Posterior vena cava (tissue), 2 donors: Measurements from ENCODE around the gene CIRBP. TPM values are rescaled to one million over a fixed set of nuclear protein-coding genes. Genes with fewer than 3 reads are reported as not detected.

Source experiments
- DNase-seq: peaks from one replicate; pipeline ENCODE4 v3.0.0-alpha.2; 2020; ENCODE audit warnings: low spot score
- intact Hi-C, 2 donors: fragments of 100-400 bp; cut with DNase I; formaldehyde crosslinking; loops; one replicate each; pipeline versions ENCODE4 v1.14.1 to v1.14.2; 2022 to 2023
- long read RNA-seq, 2 donors: library from polyadenylated mRNA; unstranded; transcript quantifications; one replicate each; pipeline ENCODE4 v2.0.0, GENCODE V29; 2020 to 2021
- total RNA-seq, 2 donors: library from RNA; stranded (reverse); fragmentation: NEBNext Ultra II Directional; extraction: Animal tissue kit (Norgen Biotek cat#: 25700); gene quantifications; one replicate each; pipeline ENCODE4 v1.2.1, GENCODE V29; 2021
- donor health status: DM: yes; HTN: yes; CAD: no.
- donor health status: DM: yes; HTN: yes; CAD: no.

Gene CIRBP
- total RNA-seq, result 100 to 1,000 TPM; 447 to 636 TPM
- long read RNA-seq, donor 1, transcript CIRBP-245 (2 exons, 1,044 nt), result minor isoform, 8 of 106 reads
- long read RNA-seq, donor 1, transcript CIRBP-246 (6 exons, 1,043 nt), result minor isoform, 6 of 106 reads
- long read RNA-seq, donor 1, transcript CIRBP-201 (7 exons, 1,328 nt), result major isoform, 51 of 106 reads
- long read RNA-seq, donor 1, partial matches to known transcripts, result 8 of 106 reads
- long read RNA-seq, donor 1, other reads (novel, unspliced or antisense), result 29 of 106 reads
- long read RNA-seq, donor 2, transcript CIRBP-201 (7 exons, 1,328 nt), result major isoform, 776 of 1,054 reads
- long read RNA-seq, donor 2, transcript CIRBP-246 (6 exons, 1,043 nt), result minor isoform, 30 of 1,054 reads
- long read RNA-seq, donor 2, transcript CIRBP-210 (8 exons, 938 nt), result minor isoform, 30 of 1,054 reads
- long read RNA-seq, donor 2, transcript CIRBP-204 (7 exons, 870 nt), result minor isoform, 22 of 1,054 reads
- long read RNA-seq, donor 2, partial matches to known transcripts, result 39 of 1,054 reads
- long read RNA-seq, donor 2, other reads (novel, unspliced or antisense), result 128 of 1,054 reads

GRCh38 chr19:1269065-1269477 lies at the start of gene CIRBP:
TSS of gene CIRBP (plus strand) at chr19:1269332. CDS start at chr19:1270934, 1,602 bp downstream.
- DNase-seq, result peak; percentile 100
- intact Hi-C loops, result no loop called here

- intact Hi-C loops, result loop anchor here in 1 of 2 donors (2.0 kb wide), 1 partner anchor 19 kb away; the partner anchor contains the start of gene CBARP
- no peak for DNase-seq
Observed at GRCh38 chr19:1219786-1220476, 49.2 kb upstream of the CIRBP start.

GRCh38 chr19:1220477-1220930 lies 48.6 kb upstream of the CIRBP start:
- intact Hi-C loops, result loop anchor here in 1 of 2 donors (2.0 kb wide), 1 partner anchor 18 kb away; the partner anchor contains the start of gene CBARP
- no peak for DNase-seq

GRCh38 chr19:1220976-1221903 lies 47.9 kb upstream of the CIRBP start:
- intact Hi-C loops, result loop anchor here in 1 of 2 donors (2.0 kb wide), 1 partner anchor 18 kb away; the partner anchor contains the start of gene CBARP

GRCh38 chr19:1221904-1222255 lies 47.3 kb upstream of the CIRBP start:
- intact Hi-C loops, result loop anchor here in 1 of 2 donors (2.0 kb wide), 1 partner anchor 17 kb away; the partner anchor contains the start of gene CBARP

More at GRCh38 chr19:1220976-1221903, 47.9 kb upstream of the CIRBP start:
- peak; percentile 91 for DNase-seq

GRCh38 chr19:1222394-1222793 lies 46.7 kb upstream of the CIRBP start:
- intact Hi-C loops, result no loop called here

More at GRCh38 chr19:1221904-1222255, 47.3 kb upstream of the CIRBP start:
- no peak for DNase-seq

GRCh38 chr19:1223018-1223855 lies 45.9 kb upstream of the CIRBP start:
- DNase-seq, result no peak
- intact Hi-C loops, result no loop called here

More at GRCh38 chr19:1222394-1222793, 46.7 kb upstream of the CIRBP start:
- DNase-seq, result no peak

- intact Hi-C loops, result no loop called here
Observed at GRCh38 chr19:1224047-1224825, 44.9 kb upstream of the CIRBP start.

GRCh38 chr19:1224847-1225246 lies 44.3 kb upstream of the CIRBP start:
- intact Hi-C loops, result no loop called here
- DNase-seq, result no peak

More at GRCh38 chr19:1224047-1224825, 44.9 kb upstream of the CIRBP start:
- DNase-seq, result no peak

- intact Hi-C loops, result no loop called here
- DNase-seq, result no peak
Observed at GRCh38 chr19:1225440-1226226, 43.5 kb upstream of the CIRBP start.

GRCh38 chr19:1226227-1226518 lies 43.0 kb upstream of the CIRBP start:
- intact Hi-C loops, result no loop called here
- no peak for DNase-seq

- intact Hi-C loops, result no loop called here
- DNase-seq, result no peak
Observed at GRCh38 chr19:1226522-1227303, 42.4 kb upstream of the CIRBP start.

- no peak for DNase-seq
- intact Hi-C loops, result no loop called here
Observed at GRCh38 chr19:1227304-1228054, 41.7 kb upstream of the CIRBP start.

- DNase-seq, result no peak
- intact Hi-C loops, result no loop called here
Observed at GRCh38 chr19:1228161-1228957, 40.8 kb upstream of the CIRBP start.
